Subcutaneous adipose tissue (tissue), 4 donors: ENCODE results near the gene ABCC1. TPM values are rescaled to one million over a fixed set of nuclear protein-coding genes. Genes with fewer than 3 reads are reported as not detected.

Source experiments
- CTCF ChIP-seq: fragments of 450-650 bp; IDR thresholded peaks from one replicate; pipeline ENCODE4 v1.5.1; 2016; ENCODE audit warnings: low read depth, mild to moderate bottlenecking, control low read depth, antibody characterized with exemption, moderate library complexity
- total RNA-seq, 4 donors: library from RNA; depleted of rRNA; stranded (reverse); fragments of >200 nt; gene quantifications; one replicate each; pipeline ENCODE4 v1.1.0, GENCODE V29; 2016

Gene ABCC1
- total RNA-seq, 4 donors from 2014 or later: 16.1 to 23.6 (median 22.1) TPM

- no peak for TF ChIP-seq CTCF
Observed at GRCh38 chr16:16095646-16096045, 146.2 kb downstream of the ABCC1 start.

GRCh38 chr16:16096121-16096857 is 146.9 kb downstream of the ABCC1 start:
- no peak for TF ChIP-seq CTCF

GRCh38 chr16:16096858-16097213 is 147.4 kb downstream of the ABCC1 start:
- no peak for TF ChIP-seq CTCF

- TF ChIP-seq CTCF: no peak
Observed at GRCh38 chr16:16099320-16099719, 149.9 kb downstream of the ABCC1 start.

GRCh38 chr16:16100631-16101030 is 151.2 kb downstream of the ABCC1 start:
- no peak for TF ChIP-seq CTCF

- no peak for TF ChIP-seq CTCF
Observed at GRCh38 chr16:16101585-16101984, 152.2 kb downstream of the ABCC1 start.

- no peak for TF ChIP-seq CTCF
Observed at GRCh38 chr16:16102738-16103137, 153.3 kb downstream of the ABCC1 start.
